Stimulated activated CD4-positive, alpha-beta T cell treated with anti-CD3 and anti-CD28 coated beads, Interleukin-1b, Interleukin-23, amount 100 ng/mL, for 4 hours (primary cell): ENCODE data around the gene TUBGCP6.

Source experiments
- DNase-seq, 2 donors: peaks; one replicate each; pipeline ENCODE4 v3.0.0-alpha.2; 2020; ENCODE audit warnings: low read depth in 2 of 2

The TUBGCP6 gene

GRCh38 chr22:50182176-50183081, 62.4 kb downstream of the TUBGCP6 start:
- no peak for DNase-seq

DNA sequence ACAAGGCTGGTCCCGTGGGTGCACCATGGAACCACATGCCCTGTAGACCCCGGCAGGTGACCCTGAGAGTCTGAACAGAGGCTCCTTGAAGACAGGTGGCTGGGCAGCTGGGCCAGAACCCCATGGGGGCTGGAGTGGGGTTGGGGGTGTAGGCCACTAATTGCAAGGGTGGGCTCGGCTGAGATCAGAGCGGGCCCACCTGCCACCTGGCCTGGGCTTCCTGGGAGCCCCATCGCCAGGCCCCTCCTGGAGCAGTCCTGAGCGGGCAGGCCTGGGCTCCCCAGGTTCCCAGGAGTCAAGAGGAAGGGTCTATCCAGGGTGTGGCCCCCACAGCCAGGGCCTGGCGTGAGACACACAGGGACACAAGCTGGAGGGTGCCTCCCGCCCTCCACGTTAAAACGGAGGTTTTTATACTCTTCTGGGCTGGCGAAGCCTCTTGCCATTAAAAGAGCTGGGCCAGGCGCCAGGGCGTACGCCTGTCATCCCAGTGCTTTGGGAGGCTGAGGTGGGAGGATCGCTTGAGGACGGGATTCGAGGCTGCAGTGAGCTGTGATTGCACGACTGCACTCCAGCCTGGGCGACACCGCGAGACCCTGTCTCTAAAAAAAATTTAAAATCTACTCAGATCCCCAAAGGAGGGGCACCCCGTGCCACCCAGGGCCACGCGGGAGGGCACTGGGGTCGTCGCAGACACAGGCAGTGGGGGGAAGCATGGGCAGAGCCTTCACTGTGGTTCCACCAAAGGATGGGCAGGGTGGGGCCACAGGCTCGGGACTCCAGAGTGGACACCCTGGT, 63.9 kb downstream of the TUBGCP6 start:
- no peak for DNase-seq

DNA sequence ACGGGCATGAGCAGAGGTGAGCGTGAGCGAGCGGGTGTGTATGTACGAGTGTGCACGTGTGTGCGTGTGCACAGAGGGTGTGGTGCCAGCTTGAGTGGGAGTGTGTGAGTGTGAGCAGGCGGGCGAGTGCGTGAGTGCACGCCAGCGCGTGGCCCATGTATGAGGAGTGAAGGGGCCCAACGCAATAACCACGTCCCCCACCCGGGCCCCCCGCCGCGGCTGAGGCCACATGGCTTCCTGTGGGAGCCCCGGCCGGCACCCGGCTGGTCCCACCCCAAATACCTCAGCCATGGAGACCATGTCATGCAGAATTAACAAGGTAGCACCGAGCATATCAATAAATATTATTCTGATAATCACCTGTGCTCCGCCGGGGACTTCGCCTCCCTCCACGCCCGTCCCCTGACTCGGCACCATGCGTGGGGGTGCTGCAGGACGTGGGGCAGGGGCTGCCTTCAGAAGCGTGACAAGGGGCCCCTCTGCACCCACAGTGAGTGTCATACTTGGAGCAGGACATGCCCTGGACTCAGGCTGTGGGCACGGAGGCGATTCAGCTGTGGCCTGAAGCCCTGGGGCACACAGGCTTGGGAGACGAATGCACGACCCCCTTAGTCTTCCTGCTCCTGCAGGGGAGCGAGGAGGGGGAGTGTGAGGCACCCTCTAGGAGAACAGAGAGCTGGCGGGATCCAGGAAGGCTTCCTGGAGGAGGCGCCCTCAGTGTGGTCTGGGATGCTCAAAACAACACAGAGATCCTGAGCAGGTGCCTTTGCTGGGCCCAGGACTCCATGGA, 64.7 kb downstream of the TUBGCP6 start:
- DNase-seq, result no peak

- no peak for DNase-seq
Measured at GRCh38 chr22:50178871-50179869, 65.7 kb downstream of the TUBGCP6 start.

DNA sequence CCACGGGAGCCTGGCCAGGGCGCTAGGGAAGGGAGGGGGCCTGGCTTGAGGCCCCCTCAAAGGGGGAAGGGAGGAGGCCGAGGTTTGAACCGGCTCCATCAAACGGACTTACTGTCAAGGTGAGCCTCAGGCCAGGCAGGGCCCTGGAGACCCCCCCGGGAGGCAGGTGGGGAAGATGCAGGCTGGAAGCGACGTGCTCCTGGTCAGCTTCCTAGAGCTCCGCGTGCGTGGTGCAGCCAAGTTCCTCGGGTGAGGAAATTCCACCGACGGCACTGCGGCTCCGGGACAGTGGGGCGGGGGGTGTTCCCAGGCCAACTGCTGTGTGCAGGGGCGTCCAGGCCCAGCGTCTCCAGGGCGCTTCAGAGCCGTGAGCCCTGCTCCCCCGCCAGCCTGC, 66.4 kb downstream of the TUBGCP6 start:
- DNase-seq, result no peak

GRCh38 chr22:50177537-50178470, 67.0 kb downstream of the TUBGCP6 start:
- no peak for DNase-seq

DNA sequence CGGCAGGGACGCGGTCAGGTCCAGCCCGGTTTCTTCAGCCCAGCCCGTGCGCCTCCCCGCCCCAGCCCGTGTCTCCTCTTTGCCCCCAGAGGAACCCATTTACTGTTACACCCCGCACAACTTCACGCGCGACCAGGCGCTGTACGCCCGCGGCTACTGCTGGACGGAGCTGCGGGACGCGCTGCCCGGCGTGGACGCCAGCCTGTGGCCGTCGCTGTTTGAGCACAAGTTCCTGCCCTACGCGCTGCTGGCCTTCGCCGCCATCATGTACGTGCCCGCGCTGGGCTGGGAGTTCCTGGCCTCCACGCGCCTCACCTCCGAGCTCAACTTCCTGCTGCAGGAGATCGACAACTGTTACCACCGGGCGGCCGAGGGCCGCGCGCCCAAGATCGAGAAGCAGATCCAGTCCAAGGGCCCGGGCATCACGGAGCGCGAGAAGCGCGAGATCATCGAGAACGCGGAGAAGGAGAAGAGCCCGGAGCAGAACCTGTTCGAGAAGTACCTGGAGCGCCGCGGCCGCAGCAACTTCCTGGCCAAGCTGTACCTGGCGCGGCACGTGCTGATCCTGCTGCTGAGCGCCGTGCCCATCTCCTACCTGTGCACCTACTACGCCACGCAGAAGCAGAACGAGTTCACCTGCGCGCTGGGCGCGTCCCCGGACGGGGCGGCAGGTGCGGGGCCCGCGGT, 67.8 kb downstream of the TUBGCP6 start:
- no peak for DNase-seq

DNA sequence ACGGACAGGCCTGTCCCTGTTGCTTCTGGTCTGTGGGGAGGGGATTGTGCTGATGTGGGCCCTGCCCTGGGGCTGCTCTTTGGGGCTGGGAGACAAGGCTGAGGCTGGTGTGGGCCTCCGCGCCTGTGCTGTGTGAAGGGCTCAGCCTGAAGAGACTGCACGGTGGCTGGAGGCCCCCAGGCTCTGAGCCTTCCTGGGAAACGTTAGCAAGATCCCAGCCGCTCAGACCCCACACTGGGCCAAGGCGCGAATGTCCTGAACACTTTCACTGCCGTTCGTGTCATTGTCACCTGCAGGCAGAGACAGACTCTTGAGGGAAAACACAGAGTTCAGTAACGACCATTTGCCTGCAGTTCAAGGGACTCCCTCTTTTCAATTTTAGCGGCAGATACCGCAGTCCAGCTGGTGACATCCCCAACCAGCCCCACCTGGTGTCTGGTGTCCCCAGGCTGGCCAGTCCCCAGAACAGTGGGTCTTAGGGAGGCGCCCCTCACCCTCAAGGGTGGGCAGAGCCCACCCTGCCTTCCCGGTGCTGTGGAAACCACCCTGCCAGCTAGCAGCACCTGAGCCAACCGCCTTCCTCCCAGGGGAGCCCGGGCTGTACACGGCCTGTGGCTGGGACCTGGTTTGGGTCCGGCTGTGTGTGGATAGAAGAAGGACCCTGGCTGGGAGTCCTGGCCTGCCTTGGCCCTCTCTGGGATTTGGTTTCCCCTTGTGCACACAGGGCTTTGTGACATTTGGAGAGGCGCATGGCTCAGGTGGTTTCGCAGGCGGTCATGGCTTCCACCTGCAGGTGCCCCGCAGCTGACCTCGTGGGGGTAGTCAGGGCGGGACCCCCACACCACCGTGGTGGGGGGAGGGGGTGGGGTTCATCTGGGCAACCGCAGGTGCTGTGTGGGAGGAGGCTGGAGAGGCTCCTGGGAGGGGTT, 68.6 kb downstream of the TUBGCP6 start:
- no peak for DNase-seq

- DNase-seq, result no peak
Measured at GRCh38 chr22:50175191-50175461, 69.7 kb downstream of the TUBGCP6 start.

DNA sequence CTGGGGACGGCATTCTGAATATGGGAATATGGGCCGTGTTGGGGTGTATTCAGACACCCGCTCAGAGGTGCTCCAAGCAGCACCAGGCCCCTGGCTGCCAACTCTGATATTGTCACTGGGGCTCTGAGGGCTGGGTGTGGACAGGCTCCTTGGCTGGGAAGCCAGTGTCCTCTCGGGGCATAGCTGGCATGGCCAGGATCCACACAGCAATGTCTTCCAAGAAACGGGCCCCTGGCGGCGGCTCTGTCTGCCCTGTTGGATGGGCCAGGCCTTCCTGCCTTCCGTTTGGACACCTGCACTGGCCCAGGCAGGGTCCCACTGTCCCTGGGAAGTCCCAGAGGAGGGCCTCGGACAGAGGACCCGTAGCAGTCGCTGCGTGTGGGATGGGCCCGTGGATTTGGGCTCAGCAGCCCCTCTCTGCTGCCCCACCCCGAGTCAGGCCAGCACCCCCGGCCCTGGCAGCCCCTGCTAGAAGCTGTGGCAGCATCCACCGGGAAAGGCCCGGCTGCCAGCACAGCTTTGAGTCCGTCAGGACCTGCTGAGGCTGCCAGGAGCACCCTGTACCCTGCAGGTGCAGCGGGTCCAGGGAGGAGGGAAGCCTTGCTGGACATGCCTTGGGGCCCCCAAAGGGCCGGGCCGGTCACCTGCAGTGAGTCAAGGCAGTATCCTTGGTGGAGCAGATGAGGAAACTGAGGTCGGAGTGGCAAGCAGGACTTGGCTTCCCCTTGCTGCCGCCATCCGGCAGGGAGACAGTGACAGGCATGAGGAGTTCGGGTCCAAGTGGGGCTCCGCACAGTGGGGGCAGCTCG, 70.2 kb downstream of the TUBGCP6 start:
- no peak for DNase-seq

GRCh38 chr22:50173983-50174355, 70.9 kb downstream of the TUBGCP6 start:
- no peak for DNase-seq

DNA sequence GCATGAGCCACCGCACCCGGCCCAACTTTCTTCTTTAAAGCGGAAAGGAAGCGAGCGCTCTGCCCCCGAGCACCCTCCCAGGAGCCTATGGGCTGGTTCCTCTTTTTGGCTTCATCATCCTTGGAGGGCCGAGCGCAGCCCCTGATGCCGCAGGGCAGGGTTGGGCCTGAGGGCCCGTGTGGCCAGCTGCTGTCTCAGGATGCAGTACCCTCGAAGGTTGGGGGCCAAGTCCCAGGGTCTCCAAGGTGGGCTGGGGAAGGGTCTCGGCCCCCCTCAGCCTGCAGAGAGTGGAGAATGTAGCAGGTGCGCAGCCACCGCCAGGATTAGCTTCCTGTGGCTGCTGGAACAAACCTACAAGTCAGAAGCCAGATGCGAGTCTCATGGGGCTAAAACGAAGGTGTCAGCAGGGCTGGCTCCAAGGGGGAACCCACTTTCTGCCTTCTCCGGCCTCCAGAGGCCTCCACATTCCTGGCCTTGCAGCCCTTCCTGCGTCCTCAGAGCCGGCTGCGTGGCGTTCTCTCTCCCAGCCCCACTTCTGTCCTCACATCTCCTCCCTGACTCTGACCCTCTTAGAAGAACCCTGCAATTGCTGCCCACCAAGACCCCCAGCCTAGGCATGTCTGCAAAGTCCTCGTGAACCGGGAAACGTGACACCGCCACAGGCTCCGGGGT, 71.4 kb downstream of the TUBGCP6 start:
- no peak for DNase-seq

- DNase-seq, result no peak
Measured at GRCh38 chr22:50171965-50172421, 72.8 kb downstream of the TUBGCP6 start.

- DNase-seq, result no peak
Measured at GRCh38 chr22:50171319-50171964, 73.4 kb downstream of the TUBGCP6 start.

GRCh38 chr22:50170453-50171318, 74.1 kb downstream of the TUBGCP6 start, which contains the start of gene PANX2:
Gene PANX2 (plus strand): TSS chr22:50170731. CDS start chr22:50170731, 0 bp downstream.
- no peak for DNase-seq
